ENCODE results near the gene LGALS7. TPM values are rescaled to one million over a fixed set of nuclear protein-coding genes. Genes with fewer than 3 reads are reported as not detected.
A peak's percentile ranks its signal among the peaks of the same experiment; 100 is the strongest.
"Not testable (repeated sequence)": the region's sequence is repeated elsewhere in the genome, so short reads cannot be mapped to it uniquely, and the experiment has no call there.

LGALS7 gene
- total RNA-seq, 1 donor from 2014 or later = not detected

DNA sequence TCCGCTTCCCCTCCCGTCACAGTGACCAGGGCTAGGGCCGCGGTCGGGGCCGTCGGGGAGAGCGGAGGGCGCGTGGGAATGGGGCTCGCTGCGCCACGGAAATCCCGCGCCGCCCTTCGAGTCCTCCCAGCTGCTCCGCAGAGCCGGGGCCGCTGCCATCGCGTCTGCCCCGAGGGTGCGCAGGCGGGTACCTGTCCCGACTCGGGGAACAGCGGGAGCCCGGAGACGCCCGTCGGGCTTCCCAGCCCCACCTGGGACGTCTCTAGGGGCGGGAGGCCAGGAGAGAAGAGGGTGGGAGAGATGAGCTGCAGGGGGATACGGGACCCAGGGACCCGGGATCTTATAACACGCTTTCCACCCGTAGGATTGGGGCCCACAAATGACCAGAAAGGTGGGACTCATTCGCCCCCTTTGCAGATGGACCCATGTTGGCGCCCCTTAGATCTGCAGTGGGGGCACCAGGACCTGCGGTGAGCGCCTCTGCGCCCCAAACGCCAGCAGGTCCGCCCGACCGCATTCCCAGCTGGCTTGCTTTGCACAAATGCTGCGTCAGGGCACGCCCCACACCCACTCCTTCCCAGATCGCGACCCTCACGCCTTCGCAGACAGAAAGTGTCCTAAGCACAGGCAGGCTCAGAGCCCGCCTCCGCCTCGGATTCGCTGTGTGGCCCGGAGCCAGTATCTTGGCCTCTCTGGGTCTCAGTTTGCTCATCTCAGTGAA lies 2.9 kb downstream of the LGALS7 start:
- DNase-seq = not testable (repeated sequence)

GRCh38 chr19:38769635-38770211 lies 3.6 kb downstream of the LGALS7 start:
- DNase-seq = peak; percentile 87

DNA sequence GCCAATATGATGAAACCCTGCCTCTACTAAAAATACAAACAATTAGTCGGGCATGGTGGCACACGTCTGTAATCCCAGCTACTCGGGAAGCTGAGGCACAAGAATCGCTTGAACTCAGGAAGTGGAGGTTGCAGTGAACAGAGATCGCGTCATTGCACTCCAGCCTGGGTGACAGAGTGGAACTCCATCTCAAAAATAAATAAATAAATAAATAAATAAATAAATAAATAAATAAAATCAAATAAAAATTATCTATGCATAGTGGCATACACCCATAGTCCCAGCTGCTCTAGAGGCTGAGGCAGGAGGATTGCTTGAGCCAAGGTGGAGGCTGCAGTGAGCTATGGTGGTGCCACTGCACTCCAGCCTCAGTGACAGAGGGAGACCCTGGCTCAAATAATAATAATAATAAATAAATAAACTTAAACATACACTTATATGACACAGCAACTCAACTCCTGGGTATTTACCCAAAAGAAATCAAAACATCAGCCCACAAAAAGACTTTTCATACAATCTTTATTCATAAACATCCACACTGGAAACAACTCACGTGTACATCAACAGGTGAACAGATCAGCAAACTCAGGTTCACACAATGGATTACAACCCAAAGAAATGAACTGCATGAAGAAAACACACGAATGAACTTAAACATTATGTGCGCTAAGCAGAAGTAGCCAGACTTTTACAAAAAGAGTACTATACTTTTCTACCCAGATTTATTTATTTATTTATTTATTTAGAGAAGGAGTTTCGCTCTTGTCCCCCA lies 6.9 kb downstream of the LGALS7 start:
- DNase-seq = no peak

DNA sequence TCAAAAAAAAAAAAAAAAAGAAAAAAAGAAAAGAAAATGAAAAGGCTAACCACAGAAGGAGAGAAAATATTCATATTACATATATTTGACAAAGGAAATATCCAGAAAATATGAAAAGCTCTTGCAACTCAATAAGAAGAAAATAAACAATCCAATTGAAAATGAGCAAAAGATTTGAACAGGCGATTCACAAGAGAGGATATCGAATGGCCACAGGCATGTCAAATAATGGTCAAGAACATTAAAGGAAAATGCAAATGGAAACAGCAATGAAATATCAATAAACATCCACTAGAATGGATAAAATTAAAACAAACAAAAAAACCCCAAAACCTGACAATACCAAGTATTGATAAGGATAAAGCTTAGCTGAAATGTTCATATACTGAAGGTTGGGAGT lies 8.1 kb downstream of the LGALS7 start:
- no peak for DNase-seq

DNA sequence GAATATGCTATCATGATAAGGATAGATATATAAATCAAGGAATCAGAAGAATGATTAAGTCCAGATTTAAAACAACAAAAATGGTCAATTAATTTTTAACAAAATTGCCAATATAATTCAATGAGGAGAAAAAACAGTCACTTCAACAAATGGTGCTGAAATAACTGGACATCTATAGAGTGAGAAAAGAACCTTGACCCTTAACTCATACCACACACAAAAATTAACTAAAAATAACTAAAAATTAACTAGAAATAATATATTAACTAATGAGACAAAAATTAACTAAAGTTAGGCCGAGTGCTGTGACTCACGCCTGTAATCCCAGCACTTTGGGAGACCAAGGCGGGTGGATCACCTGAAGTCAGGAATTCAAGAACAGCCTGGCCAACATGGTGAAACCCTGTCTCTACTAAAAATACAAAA lies 9.5 kb downstream of the LGALS7 start:
- no peak for DNase-seq

DNA sequence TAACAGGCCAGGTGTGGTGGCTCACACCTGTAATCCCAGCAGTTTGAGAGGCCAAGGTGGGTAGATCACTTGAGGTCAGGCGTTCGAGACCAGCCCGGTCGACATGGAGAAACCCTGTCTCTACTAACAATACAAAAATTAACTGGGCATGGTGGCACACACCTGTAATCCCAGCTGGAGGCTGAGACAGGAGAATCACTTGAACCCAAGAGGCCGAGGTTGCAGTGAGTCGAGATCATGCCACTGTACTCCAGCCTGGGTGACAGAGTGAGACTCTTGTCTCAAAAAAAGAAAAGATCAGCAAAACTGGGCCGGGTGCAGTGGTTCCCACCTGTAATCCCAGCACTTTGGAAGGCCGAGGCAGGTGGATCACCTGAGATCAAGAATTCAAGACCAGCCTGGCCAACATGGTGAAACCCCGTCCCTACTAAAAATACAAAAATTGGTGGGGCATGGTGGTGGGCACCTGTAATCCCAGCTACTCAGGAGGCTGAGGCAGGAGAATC lies 11.4 kb downstream of the LGALS7 start:
- not testable (repeated sequence) for DNase-seq

GRCh38 chr19:38760805-38761517 lies 12.4 kb downstream of the LGALS7 start:
- not testable (repeated sequence) for DNase-seq

DNA sequence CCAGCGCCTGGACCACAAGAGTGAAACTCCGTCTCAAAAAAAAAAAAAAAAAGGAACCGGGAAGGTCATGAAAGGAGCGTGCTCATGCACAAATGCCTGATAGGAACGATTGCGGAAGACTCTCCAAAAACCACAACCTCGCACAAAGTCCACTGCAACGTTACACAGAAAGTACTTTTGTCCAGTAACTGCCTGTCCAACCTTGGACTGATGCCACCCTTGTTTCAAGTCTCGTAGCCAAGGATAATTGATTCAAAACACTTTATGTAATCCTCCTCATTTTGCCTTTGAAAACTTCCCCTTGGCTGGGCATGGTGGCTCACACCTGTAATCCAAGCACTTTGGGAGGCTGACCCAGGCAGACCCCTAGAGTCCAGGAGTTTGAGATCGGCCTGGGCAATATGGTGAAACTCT lies 13.7 kb downstream of the LGALS7 start:
- DNase-seq = no peak

GRCh38 chr19:38754196-38754595 lies 19.1 kb downstream of the LGALS7 start:
- not testable (repeated sequence) for DNase-seq

DNA sequence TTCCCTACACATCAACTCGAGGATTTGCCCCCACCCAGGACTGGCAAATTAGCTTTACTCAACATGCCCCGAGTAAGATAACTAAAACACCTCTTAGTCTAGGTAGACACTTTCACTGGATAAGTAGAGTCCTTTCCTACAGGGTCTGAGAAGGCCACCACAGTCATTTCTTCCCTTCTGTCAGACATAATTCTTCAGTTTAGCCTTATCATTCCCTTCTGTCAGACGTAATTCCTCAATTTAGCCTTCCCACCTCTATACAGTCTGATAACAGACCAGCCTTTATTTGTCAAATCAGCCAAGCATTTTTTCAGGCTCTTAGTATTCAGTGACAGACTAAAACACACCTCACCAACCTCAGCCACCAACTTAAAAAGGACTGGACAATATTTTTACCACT lies 19.5 kb downstream of the LGALS7 start:
- DNase-seq = not testable (repeated sequence)

GRCh38 chr19:38745316-38745715 lies 28.0 kb downstream of the LGALS7 start:
- no peak for DNase-seq

- no peak for DNase-seq
Measured at GRCh38 chr19:38744874-38745273, 28.4 kb downstream of the LGALS7 start.

GRCh38 chr19:38744298-38744681 lies 29.0 kb downstream of the LGALS7 start, which contains the start of gene CAPN12:
Gene CAPN12, minus strand, starts transcription at chr19:38744474. Its CDS starts 309 bp downstream, at chr19:38744165.
- DNase-seq = no peak

DNA sequence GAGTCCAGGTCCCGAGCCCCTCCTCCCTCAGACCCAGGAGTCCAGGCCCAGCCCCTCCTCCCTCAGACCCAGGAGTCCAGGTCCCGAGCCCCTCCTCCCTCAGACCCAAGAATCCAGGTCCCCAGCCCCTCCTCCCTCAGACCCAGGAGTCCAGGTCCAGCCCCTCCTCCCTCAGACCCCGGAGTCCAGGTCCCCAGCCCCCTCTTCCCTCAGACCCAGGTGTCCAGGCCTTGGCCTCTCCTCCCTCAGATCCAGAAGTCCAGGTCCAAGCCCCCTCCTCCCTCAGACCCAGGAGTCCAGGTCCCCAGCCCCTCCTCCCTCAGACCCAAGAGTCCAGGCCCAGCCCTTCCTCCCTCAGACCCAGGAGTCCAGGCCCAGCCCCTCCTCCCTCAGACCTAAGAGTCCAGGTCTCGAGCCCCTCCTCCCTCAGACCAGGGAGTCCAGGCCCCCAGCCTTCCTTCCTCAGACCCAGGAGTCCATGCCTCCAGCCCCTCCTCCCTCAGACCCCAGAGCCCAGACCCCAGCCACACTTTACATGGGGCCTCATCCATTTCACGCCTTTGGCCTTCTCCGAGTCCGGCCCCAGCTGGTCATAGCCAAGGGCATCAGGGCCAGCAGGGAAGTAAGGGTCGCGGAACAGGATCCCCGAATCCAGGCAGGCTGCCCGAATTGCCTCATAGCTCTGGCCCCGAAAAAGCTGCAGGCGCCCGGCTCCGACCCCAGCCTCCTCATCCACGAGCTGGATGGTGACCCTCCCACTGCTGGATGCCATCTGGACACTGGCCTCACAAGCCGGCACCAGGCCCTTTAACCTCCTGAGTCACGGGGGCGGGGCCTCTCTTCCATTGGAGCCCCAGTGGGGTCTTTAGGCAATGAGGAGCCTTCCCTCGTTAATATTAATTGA lies 29.7 kb downstream of the LGALS7 start:
- no peak for DNase-seq

- no peak for DNase-seq
Measured at GRCh38 chr19:38742906-38743305, 30.4 kb downstream of the LGALS7 start.

- no peak for DNase-seq
Measured at GRCh38 chr19:38742296-38742695, 31.0 kb downstream of the LGALS7 start.

GRCh38 chr19:38741670-38742069 lies 31.6 kb downstream of the LGALS7 start:
- DNase-seq = no peak

GRCh38 chr19:38740932-38741331 lies 32.4 kb downstream of the LGALS7 start:
- no peak for DNase-seq

DNA sequence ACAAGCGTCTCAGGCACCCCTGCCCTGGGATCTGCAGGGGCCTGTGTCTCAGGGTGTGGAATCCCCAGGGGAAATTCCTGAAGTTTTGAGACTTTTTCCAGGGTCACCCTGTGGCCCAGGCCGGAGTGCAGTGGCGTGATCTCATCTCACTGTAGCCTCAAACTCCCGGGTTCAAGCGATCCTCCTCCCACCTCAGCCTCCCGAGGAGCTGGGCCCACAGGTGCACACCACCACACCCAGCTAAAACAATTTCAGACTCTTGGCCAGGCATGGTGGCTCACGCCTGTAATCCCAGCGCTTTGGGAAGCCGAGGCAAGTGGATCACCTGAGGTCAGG lies 33.1 kb downstream of the LGALS7 start:
- DNase-seq = no peak

GRCh38 chr19:38739440-38740256 lies 33.7 kb downstream of the LGALS7 start:
- DNase-seq = no peak
